ENCODE measurements around the gene OLFM1. TPM values are rescaled to one million over a fixed set of nuclear protein-coding genes. Genes with fewer than 3 reads are reported as not detected.

OLFM1 gene
- total and polyA plus RNA-seq, 2 of the 4 experiments (the other 2 are of a cell fraction), result 0.36 to 0.38 TPM

DNA sequence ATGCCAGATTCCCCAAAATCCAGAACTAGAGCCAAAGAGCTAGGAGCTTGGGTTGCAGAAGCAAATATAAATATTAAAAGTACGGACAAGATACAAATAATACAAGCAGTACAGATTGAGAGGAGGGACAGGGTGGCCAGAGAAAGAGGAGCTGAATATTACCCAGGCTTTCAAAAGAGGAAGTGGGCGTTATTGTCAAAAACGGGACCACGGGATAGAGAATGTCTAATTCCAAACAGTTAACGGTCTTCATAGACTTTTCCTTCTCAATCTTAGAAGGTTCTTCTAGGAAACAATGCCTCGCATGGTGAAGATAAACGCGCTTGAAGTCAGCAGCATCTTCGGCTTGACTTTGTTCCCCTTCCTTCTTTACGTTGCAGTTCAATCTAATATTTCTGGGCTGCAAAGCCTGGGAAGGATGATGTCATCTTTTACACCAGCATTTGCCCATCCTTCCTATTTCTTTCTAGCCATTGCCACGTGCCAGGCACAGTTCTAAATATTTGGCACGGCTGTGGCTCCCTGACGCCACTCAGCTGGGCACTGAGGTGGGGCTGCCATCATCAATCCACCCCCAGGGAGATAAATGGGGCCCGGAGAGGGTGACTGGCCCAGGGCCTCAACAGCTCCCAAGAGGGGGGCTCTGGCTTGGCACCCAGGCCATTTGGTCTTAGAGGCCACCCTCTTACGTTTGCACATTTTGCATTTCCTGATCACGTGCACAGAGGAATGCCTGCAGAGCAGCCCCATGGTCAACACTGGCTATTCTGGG lies 16.3 kb upstream of the OLFM1 start:
- no peak overlapping the region for H4K8ac ChIP-seq (ENCODE audit: low read depth in 2 of 2, low read length in 2 of 2)
- H2AFZ ChIP-seq (replicated peaks; ENCODE audit: low read length, poor library complexity), result no peak overlapping the region
- H3K56ac ChIP-seq (ENCODE audit: extremely low read depth, insufficient read depth, low read length), result no peak overlapping the region
- H2BK120ac ChIP-seq (ENCODE audit: low read depth, low read length), result no peak overlapping the region
- DNase-seq (no peak), ATAC-seq (ENCODE audit: low read depth) (no peak)
- H3K9me3 ChIP-seq (ENCODE audit: control insufficient read depth, insufficient read depth, low read length), result no peaks in the 10 kb centered on the region
- no peaks in the 10 kb centered on the region for H3K4me1 ChIP-seq (ENCODE audit: control insufficient read depth, insufficient read depth, low read length)
- no peak overlapping the region for H3K4ac ChIP-seq (ENCODE audit: low read depth, low read length)
- no peak overlapping the region for H2BK5ac ChIP-seq (ENCODE audit: low read depth, low read length, poor library complexity, severe bottlenecking)
- intact Hi-C loops (cut with micrococcal nuclease) (no loop called here), in situ Hi-C loops (cut with MboI; ENCODE audit: low sequenced_read_pairs) (no loop called here), dilution Hi-C loops (cut with HindIII; ENCODE audit: low sequenced_read_pairs, unreplicated experiment) (no loop called here)
- no peak overlapping the region for H3K4me3 ChIP-seq (ENCODE audit: insufficient read depth, low read depth, low read length)
- 89% methylated on average over 4 of the region's 16 CpGs; no CpG with 5 or more reads in 1 of the 2 experiments for WGBS, 2 experiments (ENCODE audit: extremely low coverage in 2 of 2, insufficient read length in 1 of 2)
- no peak overlapping the region for H2AK9ac ChIP-seq (replicated peaks; ENCODE audit: low read depth, low read length, poor library complexity)
- no peak overlapping the region for H3K27ac ChIP-seq (ENCODE audit: insufficient read depth, low read length)
- BruUV-seq (replicated peaks), result no TSS peak
- no peak overlapping the region for H3K18ac ChIP-seq (ENCODE audit: low read depth, low read length)
- H3K9ac ChIP-seq (ENCODE audit: low read depth, low read length), result no peak overlapping the region
- H3K79me1 ChIP-seq (ENCODE audit: low read depth in 1 of 2, low read length in 2 of 2), result no peaks in the 10 kb centered on the region
- H3K4me2 ChIP-seq (ENCODE audit: low read depth, low read length), result no peak overlapping the region
- CTCF ChIA-PET, result no interaction called here
- no peak for TF ChIP-seq SMC3 (IDR thresholded peaks at IDR 0.05; ENCODE audit: low read depth, low read length)
- TF ChIP-seq MXI1 (IDR thresholded peaks at IDR 0.05; ENCODE audit: borderline replicate concordance, low read depth, low read length), result no peak
- no peak for TF ChIP-seq RCOR1 (IDR thresholded peaks at IDR 0.05; ENCODE audit: insufficient replicate concordance, low read length)
- TF ChIP-seq FOS (IDR thresholded peaks at IDR 0.05; ENCODE audit: low read depth, low read length), result no peak
- no peak for TF ChIP-seq ELK1 (IDR thresholded peaks at IDR 0.05; ENCODE audit: borderline replicate concordance, low read depth, low read length)
- TF ChIP-seq RAD21 (IDR thresholded peaks at IDR 0.05; ENCODE audit: low read length), result no peak
- TF ChIP-seq CTCF (conservative IDR thresholded peaks at IDR 0.05; ENCODE audit: low read depth, low read length), result no peak
- TF ChIP-seq MAZ (IDR thresholded peaks at IDR 0.05; ENCODE audit: borderline replicate concordance, low read depth, low read length), result no peak
- no peak for TF ChIP-seq CHD1 (IDR thresholded peaks at IDR 0.05; ENCODE audit: low read depth, low read length)
- no peak for TF ChIP-seq POLR2A (IDR thresholded peaks at IDR 0.05; ENCODE audit: low read depth, low read length)
- TF ChIP-seq BHLHE40 (IDR thresholded peaks at IDR 0.05; ENCODE audit: low read depth, low read length), result no peak
- TF ChIP-seq NFE2L2 (IDR thresholded peaks at IDR 0.05; ENCODE audit: low read depth, low read length), result no peak
- no peak for TF ChIP-seq MAFK (IDR thresholded peaks at IDR 0.05; ENCODE audit: low read depth, low read length)
- TF ChIP-seq CEBPB (IDR thresholded peaks at IDR 0.05; ENCODE audit: low read depth, low read length), result no peak
- TF ChIP-seq USF2 (IDR thresholded peaks at IDR 0.05; ENCODE audit: low read depth, low read length), result no peak
- TF ChIP-seq RFX5 (IDR thresholded peaks at IDR 0.05; ENCODE audit: low read depth, low read length), result no peak
- H3K27me3 ChIP-seq (ENCODE audit: control insufficient read depth, insufficient read depth, low read length), result peaks cover 9% of the 10 kb centered on the region
- H2AK5ac ChIP-seq (ENCODE audit: low read depth, low read length), result no peak overlapping the region
- H4K5ac ChIP-seq (ENCODE audit: low read depth, low read length), result no peak overlapping the region
- no peak overlapping the region for H3K23ac ChIP-seq (ENCODE audit: low read depth, low read length)
- no peak overlapping the region for H2BK20ac ChIP-seq (ENCODE audit: low read depth, low read length)
- no peaks in the 10 kb centered on the region for H3K36me3 ChIP-seq (ENCODE audit: control insufficient read depth, insufficient read depth, low read length)
- H4K91ac ChIP-seq (ENCODE audit: insufficient read depth, low read depth, low read length), result no peak overlapping the region
- H3K9me1 ChIP-seq (ENCODE audit: insufficient read depth, low read length), result no peaks in the 10 kb centered on the region
- no peaks in the 10 kb centered on the region for H4K20me1 ChIP-seq (ENCODE audit: insufficient read depth, low read length)
- H3K14ac ChIP-seq (replicated peaks; ENCODE audit: low read depth, low read length), result no peak overlapping the region
- no peak overlapping the region for H2BK15ac ChIP-seq (ENCODE audit: low read depth, low read length)
- POLR2A ChIA-PET (ENCODE audit: unreplicated experiment), result interaction anchor here (0.6 kb wide), 1 partner anchor 845 kb away, joined by 3 read pairs; no protein-coding TSS in a partner anchor

All from IMR-90 (cell line).